ENCODE data around the gene PRKCH.

DNA sequence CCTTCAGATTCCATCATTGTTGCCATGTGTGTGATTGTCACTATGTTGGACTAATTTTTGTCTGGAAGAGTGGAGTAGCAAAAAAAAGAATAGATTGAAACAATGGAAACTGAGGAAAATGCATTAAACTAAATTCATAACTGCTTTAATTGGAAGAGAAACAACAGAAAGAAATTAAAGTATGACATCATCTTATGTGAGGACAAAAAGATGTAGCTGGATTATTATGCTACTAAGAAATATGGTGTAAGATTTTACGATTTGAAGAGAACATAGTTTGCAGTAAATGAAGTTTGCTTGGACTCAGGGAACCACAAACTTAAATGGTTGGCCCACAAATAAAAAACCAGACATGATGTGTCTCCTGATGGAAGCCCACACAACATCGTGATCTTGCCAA, 76.8 kb downstream of the PRKCH start:
- TF ChIP-seq, protein P1, sequence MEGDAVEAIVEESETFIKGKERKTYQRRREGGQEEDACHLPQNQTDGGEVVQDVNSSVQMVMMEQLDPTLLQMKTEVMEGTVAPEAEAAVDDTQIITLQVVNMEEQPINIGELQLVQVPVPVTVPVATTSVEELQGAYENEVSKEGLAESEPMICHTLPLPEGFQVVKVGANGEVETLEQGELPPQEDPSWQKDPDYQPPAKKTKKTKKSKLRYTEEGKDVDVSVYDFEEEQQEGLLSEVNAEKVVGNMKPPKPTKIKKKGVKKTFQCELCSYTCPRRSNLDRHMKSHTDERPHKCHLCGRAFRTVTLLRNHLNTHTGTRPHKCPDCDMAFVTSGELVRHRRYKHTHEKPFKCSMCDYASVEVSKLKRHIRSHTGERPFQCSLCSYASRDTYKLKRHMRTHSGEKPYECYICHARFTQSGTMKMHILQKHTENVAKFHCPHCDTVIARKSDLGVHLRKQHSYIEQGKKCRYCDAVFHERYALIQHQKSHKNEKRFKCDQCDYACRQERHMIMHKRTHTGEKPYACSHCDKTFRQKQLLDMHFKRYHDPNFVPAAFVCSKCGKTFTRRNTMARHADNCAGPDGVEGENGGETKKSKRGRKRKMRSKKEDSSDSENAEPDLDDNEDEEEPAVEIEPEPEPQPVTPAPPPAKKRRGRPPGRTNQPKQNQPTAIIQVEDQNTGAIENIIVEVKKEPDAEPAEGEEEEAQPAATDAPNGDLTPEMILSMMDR (tag by site-specific recombination; IDR thresholded peaks at IDR 0.05) = no peak
- TF ChIP-seq ZNF768 (tag by site-specific recombination; IDR thresholded peaks at IDR 0.05) = no peak
- no peak for TF ChIP-seq TCF7L2 (IDR thresholded peaks at IDR 0.05; ENCODE audit: borderline replicate concordance, low read depth, low read length)
- no peak for TF ChIP-seq ZNF660 (tag by site-specific recombination; IDR thresholded peaks at IDR 0.05)
- TF ChIP-seq, protein P2, sequence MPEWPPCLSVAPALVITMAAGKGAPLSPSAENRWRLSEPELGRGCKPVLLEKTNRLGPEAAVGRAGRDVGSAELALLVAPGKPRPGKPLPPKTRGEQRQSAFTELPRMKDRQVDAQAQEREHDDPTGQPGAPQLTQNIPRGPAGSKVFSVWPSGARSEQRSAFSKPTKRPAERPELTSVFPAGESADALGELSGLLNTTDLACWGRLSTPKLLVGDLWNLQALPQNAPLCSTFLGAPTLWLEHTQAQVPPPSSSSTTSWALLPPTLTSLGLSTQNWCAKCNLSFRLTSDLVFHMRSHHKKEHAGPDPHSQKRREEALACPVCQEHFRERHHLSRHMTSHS (tag by site-specific recombination; IDR thresholded peaks at IDR 0.05) = no peak
- no peak for TF ChIP-seq ZNF426 (tag by site-specific recombination; IDR thresholded peaks at IDR 0.05)
- TF ChIP-seq ZNF514 (tag by site-specific recombination; IDR thresholded peaks at IDR 0.05) = no peak
- no peak for TF ChIP-seq ZNF24 (tag by site-specific recombination; IDR thresholded peaks at IDR 0.05)
- no peak for TF ChIP-seq ZSCAN23 (tag by site-specific recombination; IDR thresholded peaks at IDR 0.05)
- TF ChIP-seq, protein P3, sequence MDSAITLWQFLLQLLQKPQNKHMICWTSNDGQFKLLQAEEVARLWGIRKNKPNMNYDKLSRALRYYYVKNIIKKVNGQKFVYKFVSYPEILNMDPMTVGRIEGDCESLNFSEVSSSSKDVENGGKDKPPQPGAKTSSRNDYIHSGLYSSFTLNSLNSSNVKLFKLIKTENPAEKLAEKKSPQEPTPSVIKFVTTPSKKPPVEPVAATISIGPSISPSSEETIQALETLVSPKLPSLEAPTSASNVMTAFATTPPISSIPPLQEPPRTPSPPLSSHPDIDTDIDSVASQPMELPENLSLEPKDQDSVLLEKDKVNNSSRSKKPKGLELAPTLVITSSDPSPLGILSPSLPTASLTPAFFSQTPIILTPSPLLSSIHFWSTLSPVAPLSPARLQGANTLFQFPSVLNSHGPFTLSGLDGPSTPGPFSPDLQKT (IDR thresholded peaks at IDR 0.05; ENCODE audit: borderline replicate concordance, low read depth, low read length) = no peak
- TF ChIP-seq KLF7 (tag by site-specific recombination; IDR thresholded peaks at IDR 0.05; ENCODE audit: borderline replicate concordance) = no peak
- TF ChIP-seq, protein P4, sequence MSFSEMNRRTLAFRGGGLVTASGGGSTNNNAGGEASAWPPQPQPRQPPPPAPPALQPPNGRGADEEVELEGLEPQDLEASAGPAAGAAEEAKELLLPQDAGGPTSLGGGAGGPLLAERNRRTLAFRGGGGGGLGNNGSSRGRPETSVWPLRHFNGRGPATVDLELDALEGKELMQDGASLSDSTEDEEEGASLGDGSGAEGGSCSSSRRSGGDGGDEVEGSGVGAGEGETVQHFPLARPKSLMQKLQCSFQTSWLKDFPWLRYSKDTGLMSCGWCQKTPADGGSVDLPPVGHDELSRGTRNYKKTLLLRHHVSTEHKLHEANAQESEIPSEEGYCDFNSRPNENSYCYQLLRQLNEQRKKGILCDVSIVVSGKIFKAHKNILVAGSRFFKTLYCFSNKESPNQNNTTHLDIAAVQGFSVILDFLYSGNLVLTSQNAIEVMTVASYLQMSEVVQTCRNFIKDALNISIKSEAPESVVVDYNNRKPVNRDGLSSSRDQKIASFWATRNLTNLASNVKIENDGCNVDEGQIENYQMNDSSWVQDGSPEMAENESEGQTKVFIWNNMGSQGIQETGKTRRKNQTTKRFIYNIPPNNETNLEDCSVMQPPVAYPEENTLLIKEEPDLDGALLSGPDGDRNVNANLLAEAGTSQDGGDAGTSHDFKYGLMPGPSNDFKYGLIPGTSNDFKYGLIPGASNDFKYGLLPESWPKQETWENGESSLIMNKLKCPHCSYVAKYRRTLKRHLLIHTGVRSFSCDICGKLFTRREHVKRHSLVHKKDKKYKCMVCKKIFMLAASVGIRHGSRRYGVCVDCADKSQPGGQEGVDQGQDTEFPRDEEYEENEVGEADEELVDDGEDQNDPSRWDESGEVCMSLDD (tag by site-specific recombination; IDR thresholded peaks at IDR 0.05) = no peak
- TF ChIP-seq ZNF311 (tag by site-specific recombination; IDR thresholded peaks at IDR 0.05; ENCODE audit: borderline replicate concordance) = no peak
- TF ChIP-seq ZNF140 (tag by site-specific recombination; IDR thresholded peaks at IDR 0.05) = no peak
